ENCODE results near the gene COA6.
A peak's percentile ranks its signal among the peaks of the same experiment; 100 is the strongest.
"Not testable (repeated sequence)": the region's sequence is repeated elsewhere in the genome, so short reads cannot be mapped to it uniquely, and the experiment has no call there.

The COA6 gene

GRCh38 chr1:234355782-234356510 lies 17.3 kb upstream of the COA6 start:
- no peak for DNase-seq (ENCODE audit: low spot score in 2 of 2)
- peak overlapping the region; percentile 15 for H3K4me3 Mint-ChIP-seq
- no peaks in the 10 kb centered on the region for H3K27me3 Mint-ChIP-seq
- no peaks in the 10 kb centered on the region for H3K36me3 Mint-ChIP-seq
- peak overlapping the region; percentile 87 for H3K27ac Mint-ChIP-seq
- H3K4me1 Mint-ChIP-seq: peaks cover 3% of the 10 kb centered on the region
- no peaks in the 10 kb centered on the region for H3K9me3 Mint-ChIP-seq
- peak; percentile 6 for ATAC-seq (ENCODE audit: low read depth)

GRCh38 chr1:234356615-234357269 lies 16.5 kb upstream of the COA6 start:
- H3K27me3 Mint-ChIP-seq, H3K36me3 Mint-ChIP-seq, H3K9me3 Mint-ChIP-seq, H3K4me1 Mint-ChIP-seq: not testable (repeated sequence)
- Mint-ChIP-seq H3K4me3 (peak overlapping the region; percentile 86), H3K27ac (peak overlapping the region; percentile 87)
- DNase-seq (ENCODE audit: low spot score in 2 of 2) (peak; percentile 31 to 41), ATAC-seq (ENCODE audit: low read depth) (peak; percentile 83)

GRCh38 chr1:234357831-234358230 lies 15.4 kb upstream of the COA6 start:
- peak overlapping the region; percentile 87 for H3K27ac Mint-ChIP-seq
- ATAC-seq (ENCODE audit: low read depth) (no peak), DNase-seq (ENCODE audit: low spot score in 2 of 2) (no peak)
- no peaks in the 10 kb centered on the region for H3K27me3 Mint-ChIP-seq
- H3K36me3 Mint-ChIP-seq: no peaks in the 10 kb centered on the region
- no peaks in the 10 kb centered on the region for H3K9me3 Mint-ChIP-seq
- peaks cover 3% of the 10 kb centered on the region for H3K4me1 Mint-ChIP-seq
- H3K4me3 Mint-ChIP-seq: no peak overlapping the region

DNA sequence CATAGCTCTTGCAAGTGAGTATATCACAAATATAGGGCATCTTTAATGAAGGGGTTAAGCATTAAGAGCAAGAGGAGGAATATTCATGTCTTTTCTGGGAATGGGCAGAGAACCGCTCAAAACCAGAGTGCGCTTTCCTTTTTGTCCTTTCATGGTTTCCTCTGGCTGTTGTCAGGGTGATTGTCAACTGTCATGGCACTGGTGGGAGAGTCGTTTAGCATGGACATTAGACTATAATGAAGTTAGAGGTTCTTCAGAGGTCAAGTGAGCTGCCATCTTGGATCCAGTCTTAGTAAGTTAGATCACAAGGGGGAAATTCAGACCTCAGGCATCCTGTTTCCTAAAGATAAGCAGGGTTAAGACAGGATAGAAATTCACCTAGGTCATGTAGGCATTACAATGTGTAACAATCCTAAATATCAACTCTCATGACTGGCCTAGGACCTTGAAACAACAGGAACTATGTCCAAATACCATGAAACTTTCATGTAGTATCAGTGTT lies 12.1 kb upstream of the COA6 start:
- H3K9me3 Mint-ChIP-seq: no peaks in the 10 kb centered on the region
- DNase-seq (ENCODE audit: low spot score in 2 of 2): no peak
- no peaks in the 10 kb centered on the region for H3K27me3 Mint-ChIP-seq
- H3K27ac Mint-ChIP-seq: no peak overlapping the region
- no peaks in the 10 kb centered on the region for H3K36me3 Mint-ChIP-seq
- no peak for ATAC-seq (ENCODE audit: low read depth)
- H3K4me3 Mint-ChIP-seq: no peak overlapping the region
- peaks cover 5% of the 10 kb centered on the region for H3K4me1 Mint-ChIP-seq

DNA sequence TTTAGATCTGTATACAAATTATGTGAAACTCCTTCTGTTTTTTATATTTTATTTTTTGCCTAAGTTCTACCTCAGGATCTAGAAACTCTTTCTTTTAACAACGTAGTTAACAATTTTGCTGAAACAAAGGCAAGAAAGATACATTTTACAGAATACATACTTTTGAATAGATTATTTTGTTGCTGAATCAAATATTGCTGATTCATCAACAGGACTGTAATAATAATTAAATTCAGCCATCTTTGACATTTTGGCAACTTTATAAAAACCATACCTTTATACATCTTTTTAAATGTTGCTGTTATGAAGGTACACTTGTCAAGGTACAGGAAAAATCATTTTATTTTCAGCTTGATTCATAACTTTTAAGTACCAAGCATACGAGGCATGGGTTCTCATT lies 10.7 kb upstream of the COA6 start:
- DNase-seq (ENCODE audit: low spot score in 2 of 2) (no peak), ATAC-seq (ENCODE audit: low read depth) (no peak)
- Mint-ChIP-seq H3K9me3 (no peaks in the 10 kb centered on the region), H3K4me1 (peaks cover 5% of the 10 kb centered on the region), H3K27ac (no peak overlapping the region), H3K27me3 (no peaks in the 10 kb centered on the region), H3K36me3 (no peaks in the 10 kb centered on the region), H3K4me3 (no peak overlapping the region)

DNA sequence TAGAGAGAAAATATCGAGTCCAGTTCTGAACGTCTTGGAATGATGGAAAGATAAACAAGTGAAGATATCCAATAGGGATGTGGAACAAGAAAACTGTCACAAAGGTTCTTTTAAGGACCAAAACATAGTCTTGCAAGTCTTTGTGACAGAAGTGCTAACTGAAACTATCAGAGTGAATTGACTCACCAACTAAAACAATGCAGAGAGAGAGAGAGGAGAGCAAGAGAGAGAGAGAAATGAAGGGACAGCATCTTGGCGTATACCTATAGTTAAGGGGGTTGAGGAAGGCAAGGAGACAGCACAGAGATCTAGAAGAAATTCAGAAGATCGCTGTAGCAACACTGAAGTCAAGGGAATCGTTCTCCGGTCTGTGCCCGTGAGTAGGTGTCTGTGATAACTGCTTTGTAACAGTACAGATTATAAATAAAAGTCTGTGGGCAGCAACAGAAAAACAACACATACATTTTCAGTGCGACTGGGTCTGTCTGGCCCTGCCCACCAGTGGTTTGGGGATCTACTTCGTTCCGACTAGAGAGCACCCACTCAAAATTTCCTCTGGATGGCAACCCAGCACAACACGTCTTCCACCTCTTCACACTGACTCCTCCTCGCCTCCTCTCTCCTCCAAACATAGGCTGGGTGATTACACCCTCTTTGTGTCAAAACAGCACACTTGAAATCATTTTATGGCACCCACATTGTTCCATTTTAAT lies 4.8 kb upstream of the COA6 start:
- Mint-ChIP-seq H3K4me3 (no peak overlapping the region), H3K27ac (no peak overlapping the region), H3K27me3 (no peaks in the 10 kb centered on the region), H3K4me1 (peaks cover 10% of the 10 kb centered on the region), H3K9me3 (no peaks in the 10 kb centered on the region), H3K36me3 (no peaks in the 10 kb centered on the region)
- ATAC-seq (ENCODE audit: low read depth): no peak
- DNase-seq (ENCODE audit: low spot score in 2 of 2): no peak

- Mint-ChIP-seq H3K9me3 (no peaks in the 10 kb centered on the region), H3K27me3 (no peaks in the 10 kb centered on the region), H3K27ac (no peak overlapping the region), H3K36me3 (no peaks in the 10 kb centered on the region), H3K4me3 (no peak overlapping the region), H3K4me1 (peaks cover 10% of the 10 kb centered on the region)
- no peak for ATAC-seq (ENCODE audit: low read depth)
- DNase-seq (ENCODE audit: low spot score in 2 of 2): no peak
These were observed 4.2 kb upstream of the COA6 start for GRCh38 chr1:234369033-234369430.

- DNase-seq (ENCODE audit: low spot score in 2 of 2): no peak
- no peak overlapping the region for H3K27ac Mint-ChIP-seq
These were observed 3.5 kb upstream of the COA6 start for GRCh38 chr1:234369784-234370183.

GRCh38 chr1:234371414-234371813 lies 1.8 kb upstream of the COA6 start:
- ATAC-seq (ENCODE audit: low read depth) (no peak), DNase-seq (ENCODE audit: low spot score in 2 of 2) (no peak)
- H3K36me3 Mint-ChIP-seq: peaks cover 7% of the 10 kb centered on the region
- H3K4me1 Mint-ChIP-seq: peaks cover 17% of the 10 kb centered on the region
- no peaks in the 10 kb centered on the region for H3K9me3 Mint-ChIP-seq
- no peaks in the 10 kb centered on the region for H3K27me3 Mint-ChIP-seq
- no peak overlapping the region for H3K27ac Mint-ChIP-seq
- no peak overlapping the region for H3K4me3 Mint-ChIP-seq

More at GRCh38 chr1:234369784-234370183, 3.5 kb upstream of the COA6 start:
- H3K27me3 Mint-ChIP-seq: no peaks in the 10 kb centered on the region
- H3K4me3 Mint-ChIP-seq: no peak overlapping the region
- H3K9me3 Mint-ChIP-seq: no peaks in the 10 kb centered on the region
- H3K36me3 Mint-ChIP-seq: no peaks in the 10 kb centered on the region
- peaks cover 13% of the 10 kb centered on the region for H3K4me1 Mint-ChIP-seq
- ATAC-seq (ENCODE audit: low read depth): no peak

- Mint-ChIP-seq H3K4me3 (peak overlapping the region; percentile 98), H3K36me3 (peaks cover 11% of the 10 kb centered on the region), H3K27me3 (no peaks in the 10 kb centered on the region), H3K4me1 (peaks cover 21% of the 10 kb centered on the region), H3K9me3 (no peaks in the 10 kb centered on the region), H3K27ac (peak overlapping the region; percentile 99)
- ATAC-seq (ENCODE audit: low read depth): no peak
- no peak for DNase-seq (ENCODE audit: low spot score in 2 of 2)
These were observed 1.1 kb upstream of the COA6 start for GRCh38 chr1:234372011-234372757.

GRCh38 chr1:234373959-234374254 lies 651 bp downstream of the COA6 start:
- peak; percentile 10 for ATAC-seq (ENCODE audit: low read depth)
- Mint-ChIP-seq H3K36me3 (peaks cover 25% of the 10 kb centered on the region), H3K4me1 (peaks cover 26% of the 10 kb centered on the region)

DNA sequence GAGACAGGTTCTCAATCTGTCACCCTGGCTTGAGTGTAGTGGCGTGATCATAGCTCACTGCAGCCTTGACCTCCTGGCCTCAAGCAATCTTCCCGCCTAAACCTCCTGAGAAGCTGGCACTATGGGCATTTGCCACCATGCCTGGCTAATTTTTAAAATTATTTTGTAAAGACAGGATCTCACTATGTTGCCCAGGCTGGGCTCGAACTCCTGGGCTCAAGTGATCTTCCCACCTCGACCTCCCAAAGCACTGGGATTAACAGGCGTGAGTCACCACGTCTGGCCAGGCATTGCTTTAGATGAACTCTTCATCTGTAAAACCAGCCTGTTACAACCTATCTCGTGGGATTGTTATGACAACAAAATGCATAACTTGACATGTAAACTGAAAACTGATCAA lies 2.4 kb downstream of the COA6 start:
- H3K27ac Mint-ChIP-seq: no peak overlapping the region
- no peaks in the 10 kb centered on the region for H3K27me3 Mint-ChIP-seq
- no peak overlapping the region for H3K4me3 Mint-ChIP-seq
- H3K36me3 Mint-ChIP-seq: peaks cover 35% of the 10 kb centered on the region
- no peak for DNase-seq (ENCODE audit: low spot score in 2 of 2)
- no peaks in the 10 kb centered on the region for H3K9me3 Mint-ChIP-seq
- ATAC-seq (ENCODE audit: low read depth): no peak
- H3K4me1 Mint-ChIP-seq: peaks cover 30% of the 10 kb centered on the region

More at GRCh38 chr1:234373959-234374254, 651 bp downstream of the COA6 start:
- DNase-seq (ENCODE audit: low spot score in 2 of 2): no peak
- peak overlapping the region; percentile 99 for H3K27ac Mint-ChIP-seq
- no peaks in the 10 kb centered on the region for H3K9me3 Mint-ChIP-seq
- peak overlapping the region; percentile 98 for H3K4me3 Mint-ChIP-seq
- H3K27me3 Mint-ChIP-seq: no peaks in the 10 kb centered on the region

GRCh38 chr1:234379591-234380109 lies 6.4 kb downstream of the COA6 start:
- not testable (repeated sequence) for H3K27ac Mint-ChIP-seq; ATAC-seq (ENCODE audit: low read depth)
- peaks cover 40% of the 10 kb centered on the region for H3K36me3 Mint-ChIP-seq

More at GRCh38 chr1:234379591-234380109, 6.4 kb downstream of the COA6 start:
- H3K27me3 Mint-ChIP-seq; H3K4me3 Mint-ChIP-seq; H3K9me3 Mint-ChIP-seq; DNase-seq (ENCODE audit: low spot score in 2 of 2): not testable (repeated sequence)
- H3K4me1 Mint-ChIP-seq: peaks cover 16% of the 10 kb centered on the region
